Measurements from ENCODE around the gene HADH.

HADH gene

DNA sequence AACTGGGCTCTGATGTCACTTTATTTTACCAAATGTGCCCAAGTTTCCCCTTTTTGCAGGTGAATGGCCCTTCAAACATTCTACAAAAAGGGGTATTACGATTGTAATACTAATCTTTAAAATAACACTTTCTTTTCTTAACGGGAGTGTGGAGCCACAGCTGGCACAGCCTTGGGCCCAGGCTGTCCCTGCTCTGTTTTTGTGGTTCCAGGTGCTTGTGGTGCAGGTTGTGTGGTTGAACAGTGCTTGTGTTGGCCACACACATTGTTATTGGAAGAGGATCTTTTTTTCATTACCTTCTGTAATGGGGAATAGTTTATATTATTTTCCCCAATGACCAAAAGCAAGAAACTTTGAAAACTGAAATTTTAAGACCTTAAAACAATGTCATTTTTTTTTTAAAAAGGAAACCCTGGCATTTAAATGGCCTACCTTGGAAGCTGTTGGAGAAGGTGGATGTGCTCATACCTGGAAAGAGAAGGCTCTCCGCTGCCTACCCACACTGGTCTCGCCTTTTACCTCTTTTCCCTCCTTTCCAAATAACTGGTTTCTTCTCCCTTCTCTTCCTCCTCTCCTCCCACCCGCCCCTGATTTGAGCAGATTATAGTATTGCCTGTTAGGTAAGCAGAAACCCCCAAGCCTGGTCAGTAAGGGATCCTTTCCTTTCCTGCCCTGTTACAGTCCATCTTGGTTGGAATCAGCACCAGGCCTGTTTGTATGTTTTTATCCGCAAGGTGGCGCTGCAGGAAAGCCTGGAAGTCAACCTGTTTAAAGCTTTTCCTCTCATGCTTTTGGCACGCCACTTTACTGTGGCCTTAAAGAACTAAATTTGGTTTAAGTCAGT lies 28.6 kb downstream of the HADH start:
- TF ChIP-seq FOXM1 (IDR thresholded peaks at IDR 0.05; ENCODE audit: borderline replicate concordance, low read depth) (no peak), EP300 (IDR thresholded peaks at IDR 0.05; ENCODE audit: borderline replicate concordance) (no peak), RAD21 (IDR thresholded peaks at IDR 0.05; ENCODE audit: low read depth) (peak; percentile 79)

DNA sequence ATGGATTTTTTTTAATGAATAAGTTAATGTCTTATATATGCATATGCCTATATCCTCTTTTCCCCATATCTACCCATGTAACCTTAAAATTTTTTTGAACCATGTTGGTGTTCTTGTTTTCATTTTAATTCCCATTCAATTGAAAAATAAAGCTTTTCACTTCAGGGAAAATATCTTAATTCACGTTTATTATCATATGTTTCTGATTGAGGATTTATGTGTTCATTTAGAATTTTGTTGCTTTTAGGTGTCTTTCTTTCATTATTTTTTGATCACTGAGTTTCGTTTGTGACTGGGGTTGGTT lies 29.1 kb downstream of the HADH start:
- TF ChIP-seq TAF1 (IDR thresholded peaks at IDR 0.05; ENCODE audit: low read depth) (no peak), USF1 (IDR thresholded peaks at IDR 0.05) (no peak), TCF12 (IDR thresholded peaks at IDR 0.05; ENCODE audit: low read depth) (no peak), EGR1 (IDR thresholded peaks at IDR 0.05) (no peak), NFIC (IDR thresholded peaks at IDR 0.05) (no peak), EP300 (IDR thresholded peaks at IDR 0.05; ENCODE audit: borderline replicate concordance) (no peak), YY1 (IDR thresholded peaks at IDR 0.05; ENCODE audit: low read depth) (no peak), ZBTB7A (IDR thresholded peaks at IDR 0.05; ENCODE audit: low read depth) (no peak), TEAD4 (IDR thresholded peaks at IDR 0.05) (no peak), CREB1 (IDR thresholded peaks at IDR 0.05; ENCODE audit: low read depth) (no peak), CEBPB (IDR thresholded peaks at IDR 0.05) (no peak), FOXM1 (IDR thresholded peaks at IDR 0.05; ENCODE audit: borderline replicate concordance, low read depth) (no peak), RAD21 (IDR thresholded peaks at IDR 0.05; ENCODE audit: low read depth) (no peak)
- TF ChIP-seq, protein P1, sequence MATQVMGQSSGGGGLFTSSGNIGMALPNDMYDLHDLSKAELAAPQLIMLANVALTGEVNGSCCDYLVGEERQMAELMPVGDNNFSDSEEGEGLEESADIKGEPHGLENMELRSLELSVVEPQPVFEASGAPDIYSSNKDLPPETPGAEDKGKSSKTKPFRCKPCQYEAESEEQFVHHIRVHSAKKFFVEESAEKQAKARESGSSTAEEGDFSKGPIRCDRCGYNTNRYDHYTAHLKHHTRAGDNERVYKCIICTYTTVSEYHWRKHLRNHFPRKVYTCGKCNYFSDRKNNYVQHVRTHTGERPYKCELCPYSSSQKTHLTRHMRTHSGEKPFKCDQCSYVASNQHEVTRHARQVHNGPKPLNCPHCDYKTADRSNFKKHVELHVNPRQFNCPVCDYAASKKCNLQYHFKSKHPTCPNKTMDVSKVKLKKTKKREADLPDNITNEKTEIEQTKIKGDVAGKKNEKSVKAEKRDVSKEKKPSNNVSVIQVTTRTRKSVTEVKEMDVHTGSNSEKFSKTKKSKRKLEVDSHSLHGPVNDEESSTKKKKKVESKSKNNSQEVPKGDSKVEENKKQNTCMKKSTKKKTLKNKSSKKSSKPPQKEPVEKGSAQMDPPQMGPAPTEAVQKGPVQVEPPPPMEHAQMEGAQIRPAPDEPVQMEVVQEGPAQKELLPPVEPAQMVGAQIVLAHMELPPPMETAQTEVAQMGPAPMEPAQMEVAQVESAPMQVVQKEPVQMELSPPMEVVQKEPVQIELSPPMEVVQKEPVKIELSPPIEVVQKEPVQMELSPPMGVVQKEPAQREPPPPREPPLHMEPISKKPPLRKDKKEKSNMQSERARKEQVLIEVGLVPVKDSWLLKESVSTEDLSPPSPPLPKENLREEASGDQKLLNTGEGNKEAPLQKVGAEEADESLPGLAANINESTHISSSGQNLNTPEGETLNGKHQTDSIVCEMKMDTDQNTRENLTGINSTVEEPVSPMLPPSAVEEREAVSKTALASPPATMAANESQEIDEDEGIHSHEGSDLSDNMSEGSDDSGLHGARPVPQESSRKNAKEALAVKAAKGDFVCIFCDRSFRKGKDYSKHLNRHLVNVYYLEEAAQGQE (IDR thresholded peaks at IDR 0.05; ENCODE audit: low read depth) = no peak
- TF ChIP-seq, protein P2, sequence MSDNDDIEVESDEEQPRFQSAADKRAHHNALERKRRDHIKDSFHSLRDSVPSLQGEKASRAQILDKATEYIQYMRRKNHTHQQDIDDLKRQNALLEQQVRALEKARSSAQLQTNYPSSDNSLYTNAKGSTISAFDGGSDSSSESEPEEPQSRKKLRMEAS (IDR thresholded peaks at IDR 0.05) = no peak

DNA sequence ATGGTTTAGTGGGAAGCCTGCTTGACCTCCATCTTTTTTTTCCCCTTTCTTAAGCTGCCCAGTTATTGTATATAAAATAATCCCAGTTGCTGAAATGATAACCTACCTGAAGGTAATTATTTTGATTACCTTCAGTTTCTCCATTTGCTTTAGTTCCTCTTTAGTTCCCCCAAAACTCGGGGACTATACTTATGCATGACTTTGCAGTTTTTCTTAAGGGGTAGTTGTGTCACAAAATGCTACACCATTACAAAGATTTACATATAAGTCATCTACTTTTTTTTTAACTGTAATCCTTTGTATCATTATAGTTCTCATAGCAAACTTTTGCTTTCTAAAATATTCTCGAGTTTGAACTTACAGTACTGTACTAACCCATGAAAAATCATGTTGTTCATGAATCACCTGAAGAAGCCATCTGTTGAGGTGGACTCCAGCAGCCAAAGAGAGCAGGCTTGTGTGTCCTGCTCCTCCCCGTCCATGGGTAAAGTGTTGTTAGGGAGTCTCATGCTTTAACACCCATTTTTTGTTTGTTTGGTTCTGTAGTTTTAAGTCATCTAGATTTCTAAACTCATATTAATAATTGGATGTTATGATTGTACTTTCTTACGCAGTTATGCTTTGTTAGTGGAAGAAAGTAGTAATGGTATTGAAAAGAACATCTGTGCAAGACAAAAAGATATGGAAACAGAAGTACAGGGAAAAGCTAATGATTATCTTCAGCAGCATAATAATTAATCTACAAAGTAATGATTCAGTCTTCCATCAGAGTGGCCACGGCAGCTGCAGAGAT lies 34.6 kb downstream of the HADH start:
- TF ChIP-seq FOXM1 (IDR thresholded peaks at IDR 0.05; ENCODE audit: borderline replicate concordance, low read depth) = no peak
- TF ChIP-seq TEAD4 (IDR thresholded peaks at IDR 0.05) = no peak
- no peak for TF ChIP-seq EGR1 (IDR thresholded peaks at IDR 0.05)
- no peak for TF ChIP-seq TCF12 (IDR thresholded peaks at IDR 0.05; ENCODE audit: low read depth)

- TF ChIP-seq, protein P2 (IDR thresholded peaks at IDR 0.05) = no peak
- no peak for TF ChIP-seq TEAD4 (IDR thresholded peaks at IDR 0.05)
- no peak for TF ChIP-seq USF1 (IDR thresholded peaks at IDR 0.05)
- no peak for TF ChIP-seq EGR1 (IDR thresholded peaks at IDR 0.05)
- TF ChIP-seq FOXM1 (IDR thresholded peaks at IDR 0.05; ENCODE audit: borderline replicate concordance, low read depth) = no peak
- TF ChIP-seq ZBTB7A (IDR thresholded peaks at IDR 0.05; ENCODE audit: low read depth) = no peak
- no peak for TF ChIP-seq EP300 (IDR thresholded peaks at IDR 0.05; ENCODE audit: borderline replicate concordance)
These were observed 35.1 kb downstream of the HADH start for GRCh38 chr4:108024878-108025165.

- TF ChIP-seq CEBPB (IDR thresholded peaks at IDR 0.05) (no peak), USF1 (IDR thresholded peaks at IDR 0.05) (no peak), FOXM1 (IDR thresholded peaks at IDR 0.05; ENCODE audit: borderline replicate concordance, low read depth) (no peak), TCF12 (IDR thresholded peaks at IDR 0.05; ENCODE audit: low read depth) (no peak), NFIC (IDR thresholded peaks at IDR 0.05) (no peak)
These were observed 39.5 kb downstream of the HADH start for GRCh38 chr4:108029016-108029720.

DNA sequence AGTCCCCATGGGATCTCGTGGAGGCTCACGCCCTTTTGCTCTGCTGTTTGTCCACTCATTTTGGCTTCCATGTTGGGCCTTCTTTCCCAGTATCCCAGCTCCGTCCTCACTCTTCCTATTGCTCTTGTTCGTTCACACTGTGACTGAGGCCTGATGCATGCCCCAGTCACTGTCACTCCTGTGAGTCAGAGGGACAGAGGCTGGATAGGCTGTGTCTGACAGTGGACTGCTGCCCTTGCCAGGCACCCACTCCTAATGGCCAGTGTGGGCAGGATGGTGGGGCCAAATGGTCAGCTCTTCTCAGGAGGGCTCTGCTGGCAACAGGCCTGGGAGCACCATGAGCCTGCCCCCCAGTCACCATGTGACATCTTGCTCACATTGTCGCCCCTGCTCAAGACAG lies 40.0 kb downstream of the HADH start:
- no peak for TF ChIP-seq EP300 (IDR thresholded peaks at IDR 0.05; ENCODE audit: borderline replicate concordance)
- no peak for TF ChIP-seq EGR1 (IDR thresholded peaks at IDR 0.05)
- no peak for TF ChIP-seq TCF12 (IDR thresholded peaks at IDR 0.05; ENCODE audit: low read depth)
- no peak for TF ChIP-seq CREB1 (IDR thresholded peaks at IDR 0.05; ENCODE audit: low read depth)
- no peak for TF ChIP-seq USF1 (IDR thresholded peaks at IDR 0.05)
- TF ChIP-seq NFIC (IDR thresholded peaks at IDR 0.05) = no peak
- no peak for TF ChIP-seq RAD21 (IDR thresholded peaks at IDR 0.05; ENCODE audit: low read depth)
- no peak for TF ChIP-seq CEBPB (IDR thresholded peaks at IDR 0.05)
- TF ChIP-seq, protein P1 (IDR thresholded peaks at IDR 0.05; ENCODE audit: low read depth) = no peak
- no peak for TF ChIP-seq TAF1 (IDR thresholded peaks at IDR 0.05; ENCODE audit: low read depth)
- TF ChIP-seq FOXM1 (IDR thresholded peaks at IDR 0.05; ENCODE audit: borderline replicate concordance, low read depth) = no peak
- no peak for TF ChIP-seq TEAD4 (IDR thresholded peaks at IDR 0.05)
- no peak for TF ChIP-seq YY1 (IDR thresholded peaks at IDR 0.05; ENCODE audit: low read depth)
- no peak for TF ChIP-seq ZBTB7A (IDR thresholded peaks at IDR 0.05; ENCODE audit: low read depth)
- TF ChIP-seq, protein P2 (IDR thresholded peaks at IDR 0.05) = no peak

Data from Ishikawa (cell line).